ENCODE results near the gene PDE3A.

Gene PDE3A

GRCh38 chr12:20472102-20472782, 103.9 kb downstream of the PDE3A start:
- WGBS (ENCODE audit: insufficient coverage, insufficient read length), result no CpG with 5 or more reads among the region's 2 CpGs
- no peak overlapping the region for H3K27ac ChIP-seq (ENCODE audit: low read length)
- H3K36me3 ChIP-seq (ENCODE audit: control insufficient read depth, insufficient read depth, low read length), result no peaks in the 10 kb centered on the region
- no peak for DNase-seq (ENCODE audit: low read depth, low spot score)
- no peaks in the 10 kb centered on the region for H3K9me3 ChIP-seq (ENCODE audit: control insufficient read depth, insufficient read depth, low read length)
- no peaks in the 10 kb centered on the region for H3K4me1 ChIP-seq (ENCODE audit: control insufficient read depth, insufficient read depth, low read length)
- H3K27me3 ChIP-seq (ENCODE audit: control insufficient read depth, insufficient read depth, low read length), result no peaks in the 10 kb centered on the region
- no peak overlapping the region for H3K4me3 ChIP-seq (ENCODE audit: low read length)

GRCh38 chr12:20473133-20473532, 104.8 kb downstream of the PDE3A start:
- no peaks in the 10 kb centered on the region for H3K9me3 ChIP-seq (ENCODE audit: control insufficient read depth, insufficient read depth, low read length)
- H3K4me1 ChIP-seq (ENCODE audit: control insufficient read depth, insufficient read depth, low read length), result no peaks in the 10 kb centered on the region
- no peaks in the 10 kb centered on the region for H3K27me3 ChIP-seq (ENCODE audit: control insufficient read depth, insufficient read depth, low read length)
- DNase-seq (ENCODE audit: low read depth, low spot score), result no peak
- H3K36me3 ChIP-seq (ENCODE audit: control insufficient read depth, insufficient read depth, low read length), result no peaks in the 10 kb centered on the region
- no peak overlapping the region for H3K27ac ChIP-seq (ENCODE audit: low read length)
- no CpG with 5 or more reads among the region's 5 CpGs for WGBS (ENCODE audit: insufficient coverage, insufficient read length)
- no peak overlapping the region for H3K4me3 ChIP-seq (ENCODE audit: low read length)

- H3K4me3 ChIP-seq (ENCODE audit: low read length), result no peak overlapping the region
- H3K9me3 ChIP-seq (ENCODE audit: control insufficient read depth, insufficient read depth, low read length), result no peaks in the 10 kb centered on the region
- no peak for DNase-seq (ENCODE audit: low read depth, low spot score)
- H3K36me3 ChIP-seq (ENCODE audit: control insufficient read depth, insufficient read depth, low read length), result no peaks in the 10 kb centered on the region
- no peaks in the 10 kb centered on the region for H3K4me1 ChIP-seq (ENCODE audit: control insufficient read depth, insufficient read depth, low read length)
- H3K27ac ChIP-seq (ENCODE audit: low read length), result no peak overlapping the region
- no peaks in the 10 kb centered on the region for H3K27me3 ChIP-seq (ENCODE audit: control insufficient read depth, insufficient read depth, low read length)
- WGBS (ENCODE audit: insufficient coverage, insufficient read length), result no CpG with 5 or more reads among the region's 6 CpGs
Measured at GRCh38 chr12:20474016-20474415, 105.7 kb downstream of the PDE3A start.

- H3K27me3 ChIP-seq (ENCODE audit: control insufficient read depth, insufficient read depth, low read length), result no peaks in the 10 kb centered on the region
- DNase-seq (ENCODE audit: low read depth, low spot score), result no peak
- no CpG with 5 or more reads among the region's 4 CpGs for WGBS (ENCODE audit: insufficient coverage, insufficient read length)
Measured at GRCh38 chr12:20474443-20474842, 106.1 kb downstream of the PDE3A start.

GRCh38 chr12:20475542-20475941, 107.2 kb downstream of the PDE3A start:
- Histone ChIP-seq H3K4me1 (ENCODE audit: control insufficient read depth, insufficient read depth, low read length) (no peaks in the 10 kb centered on the region), H3K36me3 (ENCODE audit: control insufficient read depth, insufficient read depth, low read length) (no peaks in the 10 kb centered on the region), H3K27ac (ENCODE audit: low read length) (no peak overlapping the region), H3K4me3 (ENCODE audit: low read length) (no peak overlapping the region), H3K9me3 (ENCODE audit: control insufficient read depth, insufficient read depth, low read length) (no peaks in the 10 kb centered on the region), H3K27me3 (ENCODE audit: control insufficient read depth, insufficient read depth, low read length) (no peaks in the 10 kb centered on the region)
- no CpG with 5 or more reads among the region's 5 CpGs for WGBS (ENCODE audit: insufficient coverage, insufficient read length)
- DNase-seq (ENCODE audit: low read depth, low spot score), result no peak

More at GRCh38 chr12:20474443-20474842, 106.1 kb downstream of the PDE3A start:
- no peak overlapping the region for H3K4me3 ChIP-seq (ENCODE audit: low read length)
- H3K27ac ChIP-seq (ENCODE audit: low read length), result no peak overlapping the region
- H3K9me3 ChIP-seq (ENCODE audit: control insufficient read depth, insufficient read depth, low read length), result no peaks in the 10 kb centered on the region
- no peaks in the 10 kb centered on the region for H3K36me3 ChIP-seq (ENCODE audit: control insufficient read depth, insufficient read depth, low read length)
- no peaks in the 10 kb centered on the region for H3K4me1 ChIP-seq (ENCODE audit: control insufficient read depth, insufficient read depth, low read length)

- Histone ChIP-seq H3K4me3 (ENCODE audit: low read length) (no peak overlapping the region), H3K9me3 (ENCODE audit: control insufficient read depth, insufficient read depth, low read length) (no peaks in the 10 kb centered on the region), H3K4me1 (ENCODE audit: control insufficient read depth, insufficient read depth, low read length) (no peaks in the 10 kb centered on the region), H3K27me3 (ENCODE audit: control insufficient read depth, insufficient read depth, low read length) (no peaks in the 10 kb centered on the region), H3K27ac (ENCODE audit: low read length) (no peak overlapping the region), H3K36me3 (ENCODE audit: control insufficient read depth, insufficient read depth, low read length) (no peaks in the 10 kb centered on the region)
- DNase-seq (ENCODE audit: low read depth, low spot score), result no peak
- WGBS (ENCODE audit: insufficient coverage, insufficient read length), result no CpG with 5 or more reads among the region's 2 CpGs
Measured at GRCh38 chr12:20476551-20476950, 108.2 kb downstream of the PDE3A start.

- Histone ChIP-seq H3K4me1 (ENCODE audit: control insufficient read depth, insufficient read depth, low read length) (no peaks in the 10 kb centered on the region), H3K4me3 (ENCODE audit: low read length) (no peak overlapping the region), H3K36me3 (ENCODE audit: control insufficient read depth, insufficient read depth, low read length) (no peaks in the 10 kb centered on the region), H3K27ac (ENCODE audit: low read length) (no peak overlapping the region), H3K27me3 (ENCODE audit: control insufficient read depth, insufficient read depth, low read length) (no peaks in the 10 kb centered on the region), H3K9me3 (ENCODE audit: control insufficient read depth, insufficient read depth, low read length) (no peaks in the 10 kb centered on the region)
- WGBS (ENCODE audit: insufficient coverage, insufficient read length), result no CpG with 5 or more reads among the region's 5 CpGs
- DNase-seq (ENCODE audit: low read depth, low spot score), result no peak
Measured at GRCh38 chr12:20477255-20477654, 108.9 kb downstream of the PDE3A start.

- no peak for DNase-seq (ENCODE audit: low read depth, low spot score)
- Histone ChIP-seq H3K9me3 (ENCODE audit: control insufficient read depth, insufficient read depth, low read length) (no peaks in the 10 kb centered on the region), H3K4me3 (ENCODE audit: low read length) (no peak overlapping the region), H3K36me3 (ENCODE audit: control insufficient read depth, insufficient read depth, low read length) (no peaks in the 10 kb centered on the region), H3K4me1 (ENCODE audit: control insufficient read depth, insufficient read depth, low read length) (no peaks in the 10 kb centered on the region), H3K27me3 (ENCODE audit: control insufficient read depth, insufficient read depth, low read length) (no peaks in the 10 kb centered on the region), H3K27ac (ENCODE audit: low read length) (no peak overlapping the region)
- WGBS (ENCODE audit: insufficient coverage, insufficient read length), result no CpG with 5 or more reads among the region's 4 CpGs
Measured at GRCh38 chr12:20477672-20478071, 109.3 kb downstream of the PDE3A start.

- Histone ChIP-seq H3K4me3 (ENCODE audit: low read length) (no peak overlapping the region), H3K27me3 (ENCODE audit: control insufficient read depth, insufficient read depth, low read length) (no peaks in the 10 kb centered on the region), H3K9me3 (ENCODE audit: control insufficient read depth, insufficient read depth, low read length) (no peaks in the 10 kb centered on the region), H3K36me3 (ENCODE audit: control insufficient read depth, insufficient read depth, low read length) (no peaks in the 10 kb centered on the region), H3K27ac (ENCODE audit: low read length) (no peak overlapping the region), H3K4me1 (ENCODE audit: control insufficient read depth, insufficient read depth, low read length) (no peaks in the 10 kb centered on the region)
- no CpG with 5 or more reads among the region's 2 CpGs for WGBS (ENCODE audit: insufficient coverage, insufficient read length)
- no peak for DNase-seq (ENCODE audit: low read depth, low spot score)
Measured at GRCh38 chr12:20482491-20483054, 114.2 kb downstream of the PDE3A start.

GRCh38 chr12:20483776-20484175, 115.4 kb downstream of the PDE3A start:
- Histone ChIP-seq H3K4me3 (ENCODE audit: low read length) (no peak overlapping the region), H3K36me3 (ENCODE audit: control insufficient read depth, insufficient read depth, low read length) (no peaks in the 10 kb centered on the region), H3K27ac (ENCODE audit: low read length) (no peak overlapping the region), H3K9me3 (ENCODE audit: control insufficient read depth, insufficient read depth, low read length) (no peaks in the 10 kb centered on the region), H3K4me1 (ENCODE audit: control insufficient read depth, insufficient read depth, low read length) (no peaks in the 10 kb centered on the region), H3K27me3 (ENCODE audit: control insufficient read depth, insufficient read depth, low read length) (no peaks in the 10 kb centered on the region)
- no peak for DNase-seq (ENCODE audit: low read depth, low spot score)
- no CpG with 5 or more reads among the region's 1 CpG for WGBS (ENCODE audit: insufficient coverage, insufficient read length)

- DNase-seq (ENCODE audit: low read depth, low spot score), result no peak
- H3K27ac ChIP-seq (ENCODE audit: low read length), result no peak overlapping the region
- H3K9me3 ChIP-seq (ENCODE audit: control insufficient read depth, insufficient read depth, low read length), result no peaks in the 10 kb centered on the region
- H3K36me3 ChIP-seq (ENCODE audit: control insufficient read depth, insufficient read depth, low read length), result no peaks in the 10 kb centered on the region
- no peaks in the 10 kb centered on the region for H3K4me1 ChIP-seq (ENCODE audit: control insufficient read depth, insufficient read depth, low read length)
- no CpG with 5 or more reads among the region's 2 CpGs for WGBS (ENCODE audit: insufficient coverage, insufficient read length)
- no peak overlapping the region for H3K4me3 ChIP-seq (ENCODE audit: low read length)
- H3K27me3 ChIP-seq (ENCODE audit: control insufficient read depth, insufficient read depth, low read length), result no peaks in the 10 kb centered on the region
Measured at GRCh38 chr12:20486233-20486632, 117.9 kb downstream of the PDE3A start.
